ENCODE measurements around the gene C1orf74. TPM values are rescaled to one million over a fixed set of nuclear protein-coding genes. Genes with fewer than 3 reads are reported as not detected.

The C1orf74 gene
- total and polyA plus RNA-seq, 12 donors, result 0.98 to 5.4 (median 2.2) TPM

- Histone ChIP-seq H3K9me3 (replicated peaks in 1 of 3) (no peaks in the 10 kb centered on the region), H3K4me1 (replicated peaks in 1 of 2) (no peaks in the 10 kb centered on the region), H3K27me3 (no peaks in the 10 kb centered on the region), H3K27ac (peak within 1 kb of the TSS in 1 of 5 donors; percentile 29), H3K4me3 (peak within 1 kb of the TSS in 1 of 4 donors; percentile 11), H3K36me3 (replicated peaks in 1 of 2) (no peaks in the 10 kb centered on the region)
- WGBS, 4 donors, result 55 to 66% (median 64%) methylated on average over 10 of the region's 10 CpGs
- no peak for TF ChIP-seq POLR2A (IDR thresholded peaks at IDR 0.05)
- TF ChIP-seq CTCF (IDR thresholded peaks at IDR 0.05), result no peak
- DNase-seq, result peak in 3 of 7 donors; percentile 19 to 36 (median 32)
- intact Hi-C loops (cut with DNase I), result no loop called here
Measured at GRCh38 chr1:209755926-209756614, 28.3 kb downstream of the C1orf74 start, which contains the start of gene TRAF3IP3. TRAF3IP3 (plus strand) TSS chr1:209756053; CDS start chr1:209760040, 3,987 bp downstream.

GRCh38 chr1:209755256-209755655, 29.1 kb downstream of the C1orf74 start:
- no peaks in the 10 kb centered on the region for H3K9me3 ChIP-seq (replicated peaks in 1 of 3)
- no peak for TF ChIP-seq CTCF (IDR thresholded peaks at IDR 0.05)
- TF ChIP-seq POLR2A (IDR thresholded peaks at IDR 0.05), result no peak

GRCh38 chr1:209752890-209753289, 31.5 kb downstream of the C1orf74 start:
- WGBS, 4 donors, result 80 to 97% (median 88%) methylated on average over 3 of the region's 3 CpGs
- no peak overlapping the region for H3K27ac ChIP-seq
- intact Hi-C loops (cut with DNase I), result no loop called here

More at GRCh38 chr1:209755256-209755655, 29.1 kb downstream of the C1orf74 start:
- Histone ChIP-seq H3K27ac (no peak overlapping the region), H3K36me3 (replicated peaks in 1 of 2) (no peaks in the 10 kb centered on the region), H3K4me3 (no peak overlapping the region), H3K27me3 (no peaks in the 10 kb centered on the region), H3K4me1 (replicated peaks in 1 of 2) (no peaks in the 10 kb centered on the region)
- WGBS, 4 donors, result 80 to 84% (median 83%) methylated on average over 1 of the region's 1 CpG
- intact Hi-C loops (cut with DNase I), result no loop called here
- DNase-seq, result no peak

More at GRCh38 chr1:209752890-209753289, 31.5 kb downstream of the C1orf74 start:
- TF ChIP-seq POLR2A (IDR thresholded peaks at IDR 0.05) (no peak), CTCF (IDR thresholded peaks at IDR 0.05) (no peak)
- Histone ChIP-seq H3K9me3 (replicated peaks in 1 of 3) (no peaks in the 10 kb centered on the region), H3K4me3 (no peak overlapping the region), H3K4me1 (replicated peaks in 1 of 2) (no peaks in the 10 kb centered on the region), H3K36me3 (replicated peaks in 1 of 2) (no peaks in the 10 kb centered on the region), H3K27me3 (no peaks in the 10 kb centered on the region)
- DNase-seq, result no peak
